ENCODE measurements around the gene C12orf57. TPM values are rescaled to one million over a fixed set of nuclear protein-coding genes. Genes with fewer than 3 reads are reported as not detected.
"Not testable (repeated sequence)": the region's sequence is repeated elsewhere in the genome, so short reads cannot be mapped to it uniquely, and the experiment has no call there.

C12orf57 gene
- total RNA-seq, 1 donor from 2014 or later, result 181 TPM

- peaks cover 21% of the 10 kb centered on the region for H3K4me1 ChIP-seq
- DNase-seq (no peak), ATAC-seq (no peak)
- intact Hi-C loops (cut with DNase I), result no loop called here
- H3K4me3 ChIP-seq, result no peak overlapping the region
- no peak overlapping the region for H3K27ac ChIP-seq
- TF ChIP-seq CTCF (IDR thresholded peaks at IDR 0.05), result no peak
- H3K36me3 ChIP-seq, result peaks cover 5% of the 10 kb centered on the region
- no peaks in the 10 kb centered on the region for H3K27me3 ChIP-seq (ENCODE audit: low read depth)
- no peaks in the 10 kb centered on the region for H3K9me3 ChIP-seq
Observed at GRCh38 chr12:6902448-6902847, 41.4 kb upstream of the C12orf57 start.

- DNase-seq (no peak), ATAC-seq (no peak)
- peaks cover 21% of the 10 kb centered on the region for H3K4me1 ChIP-seq
- H3K27ac ChIP-seq, result no peak overlapping the region
- intact Hi-C loops (cut with DNase I), result no loop called here
- TF ChIP-seq CTCF (IDR thresholded peaks at IDR 0.05), result no peak
- H3K9me3 ChIP-seq, result no peaks in the 10 kb centered on the region
- H3K4me3 ChIP-seq, result no peak overlapping the region
- peaks cover 5% of the 10 kb centered on the region for H3K36me3 ChIP-seq
- no peaks in the 10 kb centered on the region for H3K27me3 ChIP-seq (ENCODE audit: low read depth)
Observed at GRCh38 chr12:6903722-6904121, 40.1 kb upstream of the C12orf57 start.

- Histone ChIP-seq H3K27ac (peak within 1 kb of the TSS; percentile 82), H3K4me1 (peaks cover 16% of the 10 kb centered on the region), H3K4me3 (peak within 1 kb of the TSS; percentile 68), H3K27me3 (ENCODE audit: low read depth) (no peaks in the 10 kb centered on the region), H3K9me3 (no peaks in the 10 kb centered on the region), H3K36me3 (peaks cover 5% of the 10 kb centered on the region)
- DNase-seq (peak; percentile 98), ATAC-seq (peak; percentile 96 to 98)
- no peak for TF ChIP-seq CTCF (IDR thresholded peaks at IDR 0.05)
- intact Hi-C loops (cut with DNase I), result no loop called here
Observed at GRCh38 chr12:6904280-6905276, 39.2 kb upstream of the C12orf57 start, which contains the start of gene LRRC23. TSS of gene LRRC23 (plus strand) at chr12:6904822. CDS start at chr12:6905634, 812 bp downstream.

GRCh38 chr12:6905414-6906040 is 38.3 kb upstream of the C12orf57 start:
- peak overlapping the region; percentile 68 for H3K4me3 ChIP-seq
- peak overlapping the region; percentile 82 for H3K27ac ChIP-seq
- intact Hi-C loops (cut with DNase I), result no loop called here

GRCh38 chr12:6908141-6908540 is 35.7 kb upstream of the C12orf57 start:
- H3K4me3 ChIP-seq; H3K27ac ChIP-seq; ATAC-seq; H3K27me3 ChIP-seq (ENCODE audit: low read depth); H3K36me3 ChIP-seq; H3K9me3 ChIP-seq; intact Hi-C loops (cut with DNase I): not testable (repeated sequence)
- peaks cover 13% of the 10 kb centered on the region for H3K4me1 ChIP-seq
- DNase-seq, result peak; percentile 28

More at GRCh38 chr12:6905414-6906040, 38.3 kb upstream of the C12orf57 start:
- no peak for TF ChIP-seq CTCF (IDR thresholded peaks at IDR 0.05)
- Histone ChIP-seq H3K27me3 (ENCODE audit: low read depth) (no peaks in the 10 kb centered on the region), H3K9me3 (no peaks in the 10 kb centered on the region), H3K36me3 (peaks cover 5% of the 10 kb centered on the region), H3K4me1 (peaks cover 13% of the 10 kb centered on the region)
- DNase-seq, result peak; percentile 24
- ATAC-seq, result no peak

All from lower lobe of right lung (tissue), 2 donors.